ENCODE data around the gene CENPH. TPM values are rescaled to one million over a fixed set of nuclear protein-coding genes. Genes with fewer than 3 reads are reported as not detected.

The CENPH gene
- total and polyA plus RNA-seq, 2 of the 13 experiments (the other 11 are each of a cell fraction or from before 2014, with no cell fraction given) = 11.2 to 28.8 TPM

- TF ChIP-seq ZNF687 (CRISPR knock-in tag; IDR thresholded peaks at IDR 0.05) (no peak), ARID5B (CRISPR knock-in tag; IDR thresholded peaks at IDR 0.05) (peak; percentile 49; the same call in 1 of the 2 replicates), WIZ (CRISPR knock-in tag; IDR thresholded peaks at IDR 0.05) (no peak), GFI1 (CRISPR knock-in tag; IDR thresholded peaks at IDR 0.05; ENCODE audit: borderline replicate concordance) (peak; percentile 71), ATF5 (CRISPR knock-in tag; IDR thresholded peaks at IDR 0.05; ENCODE audit: low read depth) (no peak), SP1 (IDR thresholded peaks at IDR 0.05) (no peak), SP1 (CRISPR knock-in tag; IDR thresholded peaks at IDR 0.05) (no peak), SKI (IDR thresholded peaks at IDR 0.05; ENCODE audit: partially characterized antibody) (no peak), CHCHD3 (CRISPR knock-in tag; IDR thresholded peaks at IDR 0.05) (no peak), ZNF205 (CRISPR knock-in tag; IDR thresholded peaks at IDR 0.05) (no peak), SNAPC4 (CRISPR knock-in tag; IDR thresholded peaks at IDR 0.05) (no peak)
- TF ChIP-seq, protein P1, sequence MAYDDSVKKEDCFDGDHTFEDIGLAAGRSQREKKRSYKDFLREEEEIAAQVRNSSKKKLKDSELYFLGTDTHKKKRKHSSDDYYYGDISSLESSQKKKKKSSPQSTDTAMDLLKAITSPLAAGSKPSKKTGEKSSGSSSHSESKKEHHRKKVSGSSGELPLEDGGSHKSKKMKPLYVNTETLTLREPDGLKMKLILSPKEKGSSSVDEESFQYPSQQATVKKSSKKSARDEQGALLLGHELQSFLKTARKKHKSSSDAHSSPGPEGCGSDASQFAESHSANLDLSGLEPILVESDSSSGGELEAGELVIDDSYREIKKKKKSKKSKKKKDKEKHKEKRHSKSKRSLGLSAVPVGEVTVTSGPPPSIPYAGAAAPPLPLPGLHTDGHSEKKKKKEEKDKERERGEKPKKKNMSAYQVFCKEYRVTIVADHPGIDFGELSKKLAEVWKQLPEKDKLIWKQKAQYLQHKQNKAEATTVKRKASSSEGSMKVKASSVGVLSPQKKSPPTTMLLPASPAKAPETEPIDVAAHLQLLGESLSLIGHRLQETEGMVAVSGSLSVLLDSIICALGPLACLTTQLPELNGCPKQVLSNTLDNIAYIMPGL (CRISPR knock-in tag; IDR thresholded peaks at IDR 0.05; ENCODE audit: borderline replicate concordance in 1 of 2, low read depth in 1 of 2) = no peak
Observed at GRCh38 chr5:69206528-69207190, 17.3 kb downstream of the CENPH start (continued).

All from HepG2 (cell line).